Mammary epithelial cell (primary cell): ENCODE data around the gene B4GALNT3.

Experiments
- CTCF ChIP-seq, 2 donors: IDR thresholded peaks in 1 of 2; conservative IDR thresholded peaks in 1 of 2; 2 replicates each; pipeline ENCODE4 v1.5.1; 2011 to 2012; ENCODE audit warnings: inconsistent platforms in 2 of 2, low read length in 2 of 2, mild to moderate bottlenecking in 2 of 2, control low read depth in 1 of 2, low read depth in 1 of 2; ENCODE audit not compliant: insufficient read depth in 1 of 2; ENCODE audit errors: extremely low read depth in 1 of 2
- EZH2 ChIP-seq: IDR thresholded peaks from 2 replicates; pipeline ENCODE4 v1.6.1; 2012; ENCODE audit warnings: low read length, inconsistent platforms, borderline replicate concordance

- TF ChIP-seq CTCF (conservative IDR thresholded peaks at IDR 0.05 in 1 of 2, IDR thresholded peaks at IDR 0.05 in 1 of 2; ENCODE audit: extremely low read depth in 1 of 2, insufficient read depth in 1 of 2, low read depth in 1 of 2, low read length in 2 of 2) = no peak
- no peak for TF ChIP-seq EZH2
Observed at GRCh38 chr12:513446-513845, 53.7 kb downstream of the B4GALNT3 start.
